ENCODE results near the gene CHD2. TPM values are rescaled to one million over a fixed set of nuclear protein-coding genes. Genes with fewer than 3 reads are reported as not detected.

The CHD2 gene
- total RNA-seq, 1 experiment from 2014 or later: 26.3 TPM

GRCh38 chr15:92885224-92886041 is 14.7 kb upstream of the CHD2 start:
- no peak for DNase-seq (ENCODE audit: low read depth)

GRCh38 chr15:92886042-92886537 is 14.0 kb upstream of the CHD2 start:
- DNase-seq (ENCODE audit: low read depth): no peak

- no peak for DNase-seq (ENCODE audit: low read depth)
These were observed 13.3 kb upstream of the CHD2 start for GRCh38 chr15:92886815-92887214.

GRCh38 chr15:92887869-92888268 is 12.3 kb upstream of the CHD2 start:
- no peak for DNase-seq (ENCODE audit: low read depth)

- DNase-seq (ENCODE audit: low read depth): no peak
These were observed 10.6 kb upstream of the CHD2 start for GRCh38 chr15:92889390-92890107.

- no peak for DNase-seq (ENCODE audit: low read depth)
These were observed 8.5 kb upstream of the CHD2 start for GRCh38 chr15:92891533-92892200.

GRCh38 chr15:92892201-92892555 is 7.9 kb upstream of the CHD2 start:
- no peak for DNase-seq (ENCODE audit: low read depth)

- no peak for DNase-seq (ENCODE audit: low read depth)
These were observed 6.9 kb upstream of the CHD2 start for GRCh38 chr15:92893200-92893599.

GRCh38 chr15:92896561-92896960 is 3.6 kb upstream of the CHD2 start:
- no peak for DNase-seq (ENCODE audit: low read depth)

- DNase-seq (ENCODE audit: low read depth): no peak
These were observed 2.5 kb upstream of the CHD2 start for GRCh38 chr15:92897620-92898019.

GRCh38 chr15:92898988-92899582 is 1.0 kb upstream of the CHD2 start:
- no peak for DNase-seq (ENCODE audit: low read depth)

- DNase-seq (ENCODE audit: low read depth): no peak
These were observed 550 bp upstream of the CHD2 start for GRCh38 chr15:92899601-92899947.

- no peak for DNase-seq (ENCODE audit: low read depth)
These were observed 577 bp downstream of the CHD2 start for GRCh38 chr15:92900731-92901071.

- no peak for DNase-seq (ENCODE audit: low read depth)
These were observed 1.1 kb downstream of the CHD2 start for GRCh38 chr15:92901072-92901761.

GRCh38 chr15:92901995-92902394 is 1.9 kb downstream of the CHD2 start:
- DNase-seq (ENCODE audit: low read depth): no peak

- no peak for DNase-seq (ENCODE audit: low read depth)
These were observed 2.8 kb downstream of the CHD2 start for GRCh38 chr15:92902737-92903593.

- DNase-seq (ENCODE audit: low read depth): no peak
These were observed 3.5 kb downstream of the CHD2 start for GRCh38 chr15:92903631-92903965.

GRCh38 chr15:92903966-92904721 is 4.0 kb downstream of the CHD2 start:
- DNase-seq (ENCODE audit: low read depth): peak; percentile 99

- DNase-seq (ENCODE audit: low read depth): no peak
These were observed 4.8 kb downstream of the CHD2 start for GRCh38 chr15:92904722-92905571.

All from Daoy (cell line).